ENCODE measurements around the gene ARF3. TPM values are rescaled to one million over a fixed set of nuclear protein-coding genes. Genes with fewer than 3 reads are reported as not detected.

Gene ARF3
- total and polyA plus RNA-seq, 2 of the 13 experiments (the other 11 are each of a cell fraction or from before 2014, with no cell fraction given), result 53.8 to 57.9 TPM

DNA sequence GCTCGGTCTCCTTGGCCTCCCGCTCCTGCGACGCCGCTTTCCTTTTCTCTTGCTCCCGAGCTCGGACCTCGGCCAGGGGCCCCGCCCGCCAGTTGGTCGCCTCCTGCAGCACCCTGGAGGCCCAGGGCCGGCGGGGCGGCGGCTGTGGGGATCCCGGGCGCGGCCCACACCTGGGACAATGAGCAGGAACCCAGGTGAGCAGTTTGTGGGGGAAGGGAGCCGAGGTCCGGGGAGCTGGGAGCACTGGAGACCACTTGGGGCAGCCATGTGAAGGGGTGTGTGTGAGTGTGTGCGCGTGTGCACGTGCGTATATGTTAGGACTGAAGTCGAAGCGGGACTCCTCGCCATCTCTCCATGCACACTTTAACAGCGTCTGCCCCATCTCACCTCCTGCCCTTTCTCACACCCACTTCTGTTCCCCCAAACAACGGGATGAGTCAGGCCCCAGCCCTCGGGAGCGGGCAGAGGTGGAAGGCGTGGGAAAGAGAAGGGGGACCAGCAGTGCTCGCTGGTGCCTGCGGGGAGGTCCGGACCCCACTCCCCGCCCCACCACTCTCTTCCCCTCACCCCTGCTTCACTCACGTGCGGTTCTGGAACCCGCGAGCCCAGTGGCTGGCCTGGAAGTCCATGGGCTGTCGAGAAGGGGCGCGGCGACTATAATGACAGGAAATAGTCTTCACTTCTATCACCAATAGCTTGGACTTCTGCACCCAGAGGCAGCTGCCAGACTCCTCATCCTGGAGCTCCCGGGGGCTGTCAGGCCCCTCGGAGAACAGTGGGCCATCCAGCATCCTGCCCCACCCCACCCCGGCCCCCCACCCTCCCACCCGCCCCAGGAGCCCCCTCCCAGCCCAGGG is 41.4 kb upstream of the ARF3 start (continued):
- TF ChIP-seq, protein P1, sequence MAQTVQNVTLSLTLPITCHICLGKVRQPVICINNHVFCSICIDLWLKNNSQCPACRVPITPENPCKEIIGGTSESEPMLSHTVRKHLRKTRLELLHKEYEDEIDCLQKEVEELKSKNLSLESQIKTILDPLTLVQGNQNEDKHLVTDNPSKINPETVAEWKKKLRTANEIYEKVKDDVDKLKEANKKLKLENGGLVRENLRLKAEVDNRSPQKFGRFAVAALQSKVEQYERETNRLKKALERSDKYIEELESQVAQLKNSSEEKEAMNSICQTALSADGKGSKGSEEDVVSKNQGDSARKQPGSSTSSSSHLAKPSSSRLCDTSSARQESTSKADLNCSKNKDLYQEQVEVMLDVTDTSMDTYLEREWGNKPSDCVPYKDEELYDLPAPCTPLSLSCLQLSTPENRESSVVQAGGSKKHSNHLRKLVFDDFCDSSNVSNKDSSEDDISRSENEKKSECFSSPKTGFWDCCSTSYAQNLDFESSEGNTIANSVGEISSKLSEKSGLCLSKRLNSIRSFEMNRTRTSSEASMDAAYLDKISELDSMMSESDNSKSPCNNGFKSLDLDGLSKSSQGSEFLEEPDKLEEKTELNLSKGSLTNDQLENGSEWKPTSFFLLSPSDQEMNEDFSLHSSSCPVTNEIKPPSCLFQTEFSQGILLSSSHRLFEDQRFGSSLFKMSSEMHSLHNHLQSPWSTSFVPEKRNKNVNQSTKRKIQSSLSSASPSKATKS (CRISPR knock-in tag; IDR thresholded peaks at IDR 0.05), result peak; percentile 26; the same call in 1 of the 2 replicates
- TF ChIP-seq, protein P2, sequence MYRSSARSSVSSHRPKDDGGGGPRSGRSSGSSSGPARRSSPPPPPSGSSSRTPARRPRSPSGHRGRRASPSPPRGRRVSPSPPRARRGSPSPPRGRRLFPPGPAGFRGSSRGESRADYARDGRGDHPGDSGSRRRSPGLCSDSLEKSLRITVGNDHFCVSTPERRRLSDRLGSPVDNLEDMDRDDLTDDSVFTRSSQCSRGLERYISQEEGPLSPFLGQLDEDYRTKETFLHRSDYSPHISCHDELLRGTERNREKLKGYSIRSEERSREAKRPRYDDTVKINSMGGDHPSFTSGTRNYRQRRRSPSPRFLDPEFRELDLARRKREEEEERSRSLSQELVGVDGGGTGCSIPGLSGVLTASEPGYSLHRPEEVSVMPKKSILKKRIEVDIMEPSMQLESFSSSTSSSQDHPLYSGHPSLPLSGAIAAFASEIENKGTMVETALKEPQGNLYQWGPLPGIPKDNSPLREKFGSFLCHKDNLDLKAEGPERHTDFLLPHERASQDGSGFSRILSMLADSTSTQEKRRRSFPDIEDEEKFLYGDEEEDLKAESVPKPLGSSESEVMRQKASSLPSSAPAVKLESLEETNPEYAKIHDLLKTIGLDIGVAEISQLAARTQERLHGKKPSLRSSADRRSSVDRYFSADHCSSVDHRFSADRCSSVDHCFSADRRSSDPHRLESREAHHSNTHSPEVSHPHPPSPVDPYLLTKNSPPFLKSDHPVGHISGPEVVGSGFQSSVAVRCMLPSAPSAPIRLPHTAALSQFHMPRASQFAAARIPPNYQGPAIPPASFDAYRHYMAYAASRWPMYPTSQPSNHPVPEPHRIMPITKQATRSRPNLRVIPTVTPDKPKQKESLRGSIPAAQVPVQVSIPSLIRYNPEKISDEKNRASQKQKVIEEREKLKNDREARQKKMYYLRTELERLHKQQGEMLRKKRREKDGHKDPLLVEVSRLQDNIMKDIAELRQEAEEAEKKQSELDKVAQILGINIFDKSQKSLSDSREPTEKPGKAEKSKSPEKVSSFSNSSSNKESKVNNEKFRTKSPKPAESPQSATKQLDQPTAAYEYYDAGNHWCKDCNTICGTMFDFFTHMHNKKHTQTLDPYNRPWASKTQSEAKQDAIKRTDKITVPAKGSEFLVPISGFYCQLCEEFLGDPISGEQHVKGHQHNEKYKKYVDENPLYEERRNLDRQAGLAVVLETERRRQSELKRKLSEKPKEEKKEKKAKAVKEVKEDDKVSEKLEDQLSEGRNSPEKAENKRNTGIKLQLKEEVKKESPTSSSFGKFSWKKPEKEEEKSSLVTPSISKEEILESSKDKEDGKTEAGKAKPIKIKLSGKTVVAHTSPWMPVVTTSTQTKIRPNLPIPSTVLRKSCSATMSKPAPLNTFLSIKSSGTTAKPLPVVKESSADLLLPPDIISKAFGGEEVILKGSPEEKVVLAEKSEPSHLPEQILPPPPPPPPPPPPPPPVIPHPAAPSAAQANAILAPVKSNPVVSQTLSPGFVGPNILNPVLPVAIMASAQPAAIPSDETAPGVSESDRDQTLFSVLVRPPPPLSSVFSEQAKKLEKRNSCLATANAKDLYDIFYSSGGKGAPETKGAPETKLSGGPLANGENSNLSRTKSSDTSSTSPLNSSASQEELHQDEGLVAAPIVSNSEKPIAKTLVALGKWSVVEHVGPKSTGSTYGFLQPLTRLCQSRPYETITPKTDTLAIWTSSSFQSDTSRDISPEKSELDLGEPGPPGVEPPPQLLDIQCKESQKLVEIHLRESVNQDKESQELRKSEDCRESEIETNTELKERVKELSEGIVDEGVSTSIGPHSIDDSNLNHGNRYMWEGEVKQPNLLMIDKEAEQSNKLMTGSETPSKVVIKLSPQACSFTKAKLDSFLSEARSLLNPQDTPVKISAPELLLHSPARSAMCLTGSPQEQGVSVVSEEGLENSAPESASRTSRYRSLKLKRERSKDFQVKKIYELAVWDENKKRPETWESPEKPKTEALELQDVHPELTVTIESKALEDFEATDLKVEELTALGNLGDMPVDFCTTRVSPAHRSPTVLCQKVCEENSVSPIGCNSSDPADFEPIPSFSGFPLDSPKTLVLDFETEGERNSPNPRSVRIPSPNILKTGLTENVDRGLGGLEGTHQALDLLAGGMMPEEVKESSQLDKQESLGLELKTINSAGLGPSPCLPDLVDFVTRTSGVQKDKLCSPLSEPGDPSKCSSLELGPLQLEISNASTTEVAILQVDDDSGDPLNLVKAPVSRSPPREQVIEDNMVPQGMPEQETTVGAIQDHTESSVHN (CRISPR knock-in tag; IDR thresholded peaks at IDR 0.05), result peak; percentile 87
- TF ChIP-seq, protein P3, sequence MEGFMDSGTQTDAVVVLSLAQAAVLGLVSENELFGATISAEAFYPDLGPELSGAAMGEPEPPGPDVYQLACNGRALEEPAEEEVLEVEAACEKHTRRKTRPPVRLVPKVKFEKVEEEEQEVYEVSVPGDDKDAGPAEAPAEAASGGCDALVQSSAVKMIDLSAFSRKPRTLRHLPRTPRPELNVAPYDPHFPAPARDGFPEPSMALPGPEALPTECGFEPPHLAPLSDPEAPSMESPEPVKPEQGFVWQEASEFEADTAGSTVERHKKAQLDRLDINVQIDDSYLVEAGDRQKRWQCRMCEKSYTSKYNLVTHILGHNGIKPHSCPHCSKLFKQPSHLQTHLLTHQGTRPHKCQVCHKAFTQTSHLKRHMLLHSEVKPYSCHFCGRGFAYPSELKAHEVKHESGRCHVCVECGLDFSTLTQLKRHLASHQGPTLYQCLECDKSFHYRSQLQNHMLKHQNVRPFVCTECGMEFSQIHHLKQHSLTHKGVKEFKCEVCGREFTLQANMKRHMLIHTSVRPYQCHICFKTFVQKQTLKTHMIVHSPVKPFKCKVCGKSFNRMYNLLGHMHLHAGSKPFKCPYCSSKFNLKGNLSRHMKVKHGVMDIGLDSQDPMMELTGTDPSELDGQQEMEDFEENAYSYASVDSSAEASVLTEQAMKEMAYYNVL (CRISPR knock-in tag; IDR thresholded peaks at IDR 0.05; ENCODE audit: borderline replicate concordance), result no peak
- TF ChIP-seq CHD2 (IDR thresholded peaks at IDR 0.05; ENCODE audit: low read depth, low read length) (no peak), PCBP1 (IDR thresholded peaks at IDR 0.05; ENCODE audit: borderline replicate concordance, low read depth, low read length) (peak; percentile 71; the same call in 1 of the 2 replicates), ZNF260 (CRISPR knock-in tag; IDR thresholded peaks at IDR 0.05; ENCODE audit: borderline replicate concordance, low read depth) (no peak), ZNF263 (CRISPR knock-in tag; IDR thresholded peaks at IDR 0.05) (peak; percentile 84), ZSCAN9 (CRISPR knock-in tag; IDR thresholded peaks at IDR 0.05; ENCODE audit: borderline replicate concordance) (peak; percentile 56; the same call in 1 of the 2 replicates)
- TF ChIP-seq, protein P4, sequence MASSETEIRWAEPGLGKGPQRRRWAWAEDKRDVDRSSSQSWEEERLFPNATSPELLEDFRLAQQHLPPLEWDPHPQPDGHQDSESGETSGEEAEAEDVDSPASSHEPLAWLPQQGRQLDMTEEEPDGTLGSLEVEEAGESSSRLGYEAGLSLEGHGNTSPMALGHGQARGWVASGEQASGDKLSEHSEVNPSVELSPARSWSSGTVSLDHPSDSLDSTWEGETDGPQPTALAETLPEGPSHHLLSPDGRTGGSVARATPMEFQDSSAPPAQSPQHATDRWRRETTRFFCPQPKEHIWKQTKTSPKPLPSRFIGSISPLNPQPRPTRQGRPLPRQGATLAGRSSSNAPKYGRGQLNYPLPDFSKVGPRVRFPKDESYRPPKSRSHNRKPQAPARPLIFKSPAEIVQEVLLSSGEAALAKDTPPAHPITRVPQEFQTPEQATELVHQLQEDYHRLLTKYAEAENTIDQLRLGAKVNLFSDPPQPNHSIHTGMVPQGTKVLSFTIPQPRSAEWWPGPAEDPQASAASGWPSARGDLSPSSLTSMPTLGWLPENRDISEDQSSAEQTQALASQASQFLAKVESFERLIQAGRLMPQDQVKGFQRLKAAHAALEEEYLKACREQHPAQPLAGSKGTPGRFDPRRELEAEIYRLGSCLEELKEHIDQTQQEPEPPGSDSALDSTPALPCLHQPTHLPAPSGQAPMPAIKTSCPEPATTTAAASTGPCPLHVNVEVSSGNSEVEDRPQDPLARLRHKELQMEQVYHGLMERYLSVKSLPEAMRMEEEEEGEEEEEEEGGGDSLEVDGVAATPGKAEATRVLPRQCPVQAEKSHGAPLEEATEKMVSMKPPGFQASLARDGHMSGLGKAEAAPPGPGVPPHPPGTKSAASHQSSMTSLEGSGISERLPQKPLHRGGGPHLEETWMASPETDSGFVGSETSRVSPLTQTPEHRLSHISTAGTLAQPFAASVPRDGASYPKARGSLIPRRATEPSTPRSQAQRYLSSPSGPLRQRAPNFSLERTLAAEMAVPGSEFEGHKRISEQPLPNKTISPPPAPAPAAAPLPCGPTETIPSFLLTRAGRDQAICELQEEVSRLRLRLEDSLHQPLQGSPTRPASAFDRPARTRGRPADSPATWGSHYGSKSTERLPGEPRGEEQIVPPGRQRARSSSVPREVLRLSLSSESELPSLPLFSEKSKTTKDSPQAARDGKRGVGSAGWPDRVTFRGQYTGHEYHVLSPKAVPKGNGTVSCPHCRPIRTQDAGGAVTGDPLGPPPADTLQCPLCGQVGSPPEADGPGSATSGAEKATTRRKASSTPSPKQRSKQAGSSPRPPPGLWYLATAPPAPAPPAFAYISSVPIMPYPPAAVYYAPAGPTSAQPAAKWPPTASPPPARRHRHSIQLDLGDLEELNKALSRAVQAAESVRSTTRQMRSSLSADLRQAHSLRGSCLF (CRISPR knock-in tag; IDR thresholded peaks at IDR 0.05; ENCODE audit: borderline replicate concordance), result 0 out of 2 replicates have a peak, but pooled peaks have one; percentile 84

Measured in HepG2 (cell line).